GM23248 (cell line): ENCODE results near the gene PSMD6.

Experiments used
- EZH2 ChIP-seq: fragments of 200-600 bp; sonication (generic); IDR thresholded peaks from 2 replicates; pipeline ENCODE4 v1.6.1; 2018; ENCODE audit warnings: antibody characterized with exemption, mild to moderate bottlenecking; ENCODE audit not compliant: insufficient read depth, poor library complexity, severe bottlenecking
- EZH2phosphoT487 ChIP-seq: fragments of 200-600 bp; sonication (generic); IDR thresholded peaks from 2 replicates; pipeline ENCODE4 v1.6.1; 2018; ENCODE audit warnings: antibody characterized with exemption, moderate library complexity, mild to moderate bottlenecking, low read depth; ENCODE audit not compliant: insufficient read depth

DNA sequence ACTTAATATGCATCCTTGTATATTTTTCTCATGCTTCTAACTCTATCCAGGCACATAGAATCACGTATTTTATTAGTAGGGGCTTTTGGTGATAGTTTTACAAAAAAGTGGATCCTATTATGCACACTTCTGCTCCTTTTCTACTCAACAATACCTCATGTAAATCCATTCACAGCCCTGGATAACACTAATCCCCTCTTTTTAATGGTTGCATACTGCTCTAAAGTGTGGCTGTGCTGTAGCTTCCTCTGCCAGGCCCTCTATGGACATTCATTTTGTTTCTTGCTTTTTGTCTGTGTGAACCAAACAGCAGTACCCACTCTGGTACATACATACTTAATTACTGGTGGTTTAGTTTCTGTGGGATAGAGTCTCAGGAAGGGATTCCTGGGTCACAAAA, 59.8 kb downstream of the PSMD6 start:
- no peak for TF ChIP-seq EZH2
- no peak for TF ChIP-seq EZH2phosphoT487
